OCI-LY1 (cell line): ENCODE measurements around the gene STK38L.

Experiments used
- H2AFZ ChIP-seq: fragments of 200-600 bp; sonication (generic), shearing (Covaris generic); 2 replicates; pipeline ENCODE4 v1.6.0; 2014; ENCODE audit warnings: antibody characterized with exemption, mild to moderate bottlenecking, low read length
- H3F3A ChIP-seq: fragments of 200-600 bp; sonication (generic), shearing (Covaris generic); 2 replicates; pipeline ENCODE4 v1.6.0; 2014; ENCODE audit warnings: mild to moderate bottlenecking, antibody characterized with exemption, low read length, moderate library complexity; ENCODE audit not compliant: insufficient read depth
- H3K27ac ChIP-seq: fragments of 200-600 bp; sonication (generic); 2 replicates; pipeline ENCODE4 v1.5.1; 2014; ENCODE audit warnings: low read length, mixed run types, mild to moderate bottlenecking, low read depth; ENCODE audit not compliant: poor library complexity, severe bottlenecking
- H3K27me3 ChIP-seq: fragments of 200-600 bp; sonication (generic); 2 replicates; pipeline ENCODE4 v1.6.0; 2014; ENCODE audit warnings: antibody characterized with exemption, mild to moderate bottlenecking, low read length, moderate library complexity; ENCODE audit not compliant: insufficient read depth
- H3K36me3 ChIP-seq: fragments of 200-600 bp; sonication (generic); 2 replicates; pipeline ENCODE4 v1.6.1; 2014; ENCODE audit warnings: mild to moderate bottlenecking, antibody characterized with exemption, low read length, moderate library complexity, mixed read lengths; ENCODE audit not compliant: insufficient read depth
- H3K4me1 ChIP-seq: fragments of 200-600 bp; sonication (generic); 2 replicates; pipeline ENCODE4 v1.5.1; 2014; ENCODE audit warnings: mild to moderate bottlenecking, low read length, moderate library complexity; ENCODE audit not compliant: insufficient read depth, severe bottlenecking
- H3K4me2 ChIP-seq: fragments of 200-600 bp; sonication (generic), shearing (Covaris generic); 2 replicates; pipeline ENCODE4 v1.6.1; 2014; ENCODE audit warnings: low read length
- H3K4me3 ChIP-seq: fragments of 200-600 bp; sonication (generic); 2 replicates; pipeline ENCODE4 v1.5.1; 2014; ENCODE audit warnings: low read length, low read depth, mild to moderate bottlenecking, mixed read lengths; ENCODE audit not compliant: poor library complexity, severe bottlenecking
- H3K79me2 ChIP-seq: fragments of 200-600 bp; shearing (Covaris generic); 2 replicates; pipeline ENCODE4 v1.6.1; 2016; ENCODE audit warnings: mixed run types, low read length, mixed read lengths; ENCODE audit not compliant: insufficient read depth
- H3K9ac ChIP-seq: fragments of 200-600 bp; sonication (generic), shearing (Covaris generic); 2 replicates; pipeline ENCODE4 v1.6.1; 2014; ENCODE audit warnings: mild to moderate bottlenecking, low read length, mixed read lengths
- H3K9me2 ChIP-seq: fragments of 200-600 bp; sonication (generic), shearing (Covaris generic); 2 replicates; pipeline ENCODE4 v1.6.1; 2014; ENCODE audit warnings: low read depth, mild to moderate bottlenecking, low read length, mixed read lengths
- H3K9me3 ChIP-seq: fragments of 200-600 bp; shearing (Covaris generic); 2 replicates; pipeline ENCODE4 v1.6.1; 2014; ENCODE audit warnings: low read length, mixed read lengths
- H4K20me1 ChIP-seq: fragments of 200-600 bp; sonication (generic), shearing (Covaris generic); 2 replicates; pipeline ENCODE4 v1.6.0; 2016; ENCODE audit warnings: mild to moderate bottlenecking, low read length; ENCODE audit not compliant: insufficient read depth
- EZH2 ChIP-seq: fragments of 200-600 bp; sonication (generic), shearing (Covaris generic); IDR thresholded peaks from 2 replicates; pipeline ENCODE4 v1.8.0; 2017; ENCODE audit warnings: borderline replicate concordance, mixed run types, mild to moderate bottlenecking, antibody characterized with exemption, low read length, moderate library complexity, mixed read lengths
- TF ChIP-seq, protein P1 (sequence below): fragments of 200-600 bp; sonication (generic), shearing (Covaris generic); IDR thresholded peaks from 2 replicates; pipeline ENCODE4 v1.5.1; 2017; ENCODE audit warnings: mild to moderate bottlenecking, antibody characterized with exemption, low read length, moderate library complexity, mixed read lengths

STK38L gene

GRCh38 chr12:27252934-27253333 lies 8.8 kb downstream of the STK38L start:
- Histone ChIP-seq H3F3A (no peaks in the 10 kb centered on the region), H3K9me3 (no peaks in the 10 kb centered on the region), H2AFZ (no peak overlapping the region), H3K79me2 (peaks cover 7% of the 10 kb centered on the region; the same call in 1 of the 2 replicates), H3K4me2 (no peak overlapping the region), H3K27me3 (no peaks in the 10 kb centered on the region), H3K9ac (no peak overlapping the region), H3K4me3 (no peak overlapping the region), H3K36me3 (no peaks in the 10 kb centered on the region), H3K9me2 (no peaks in the 10 kb centered on the region), H3K27ac (no peak overlapping the region), H3K4me1 (no peaks in the 10 kb centered on the region), H4K20me1 (no peaks in the 10 kb centered on the region)
- TF ChIP-seq, protein P1, sequence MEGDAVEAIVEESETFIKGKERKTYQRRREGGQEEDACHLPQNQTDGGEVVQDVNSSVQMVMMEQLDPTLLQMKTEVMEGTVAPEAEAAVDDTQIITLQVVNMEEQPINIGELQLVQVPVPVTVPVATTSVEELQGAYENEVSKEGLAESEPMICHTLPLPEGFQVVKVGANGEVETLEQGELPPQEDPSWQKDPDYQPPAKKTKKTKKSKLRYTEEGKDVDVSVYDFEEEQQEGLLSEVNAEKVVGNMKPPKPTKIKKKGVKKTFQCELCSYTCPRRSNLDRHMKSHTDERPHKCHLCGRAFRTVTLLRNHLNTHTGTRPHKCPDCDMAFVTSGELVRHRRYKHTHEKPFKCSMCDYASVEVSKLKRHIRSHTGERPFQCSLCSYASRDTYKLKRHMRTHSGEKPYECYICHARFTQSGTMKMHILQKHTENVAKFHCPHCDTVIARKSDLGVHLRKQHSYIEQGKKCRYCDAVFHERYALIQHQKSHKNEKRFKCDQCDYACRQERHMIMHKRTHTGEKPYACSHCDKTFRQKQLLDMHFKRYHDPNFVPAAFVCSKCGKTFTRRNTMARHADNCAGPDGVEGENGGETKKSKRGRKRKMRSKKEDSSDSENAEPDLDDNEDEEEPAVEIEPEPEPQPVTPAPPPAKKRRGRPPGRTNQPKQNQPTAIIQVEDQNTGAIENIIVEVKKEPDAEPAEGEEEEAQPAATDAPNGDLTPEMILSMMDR = no peak
- TF ChIP-seq EZH2 = no peak

- no peak overlapping the region for H3K27ac ChIP-seq
- H3K36me3 ChIP-seq = no peaks in the 10 kb centered on the region
- no peak overlapping the region for H3K9ac ChIP-seq
- H3K9me3 ChIP-seq = no peaks in the 10 kb centered on the region
- H2AFZ ChIP-seq = no peak overlapping the region
- H3K4me1 ChIP-seq = no peaks in the 10 kb centered on the region
- H3K27me3 ChIP-seq = no peaks in the 10 kb centered on the region
- H3K4me3 ChIP-seq = no peak overlapping the region
- no peaks in the 10 kb centered on the region for H4K20me1 ChIP-seq
- no peak overlapping the region for H3K4me2 ChIP-seq
- no peaks in the 10 kb centered on the region for H3F3A ChIP-seq
- TF ChIP-seq, protein P1 = no peak
- no peak for TF ChIP-seq EZH2
- H3K9me2 ChIP-seq = no peaks in the 10 kb centered on the region
- H3K79me2 ChIP-seq = peaks cover 7% of the 10 kb centered on the region; the same call in 1 of the 2 replicates
Observed at GRCh38 chr12:27253347-27253746, 9.3 kb downstream of the STK38L start.

DNA sequence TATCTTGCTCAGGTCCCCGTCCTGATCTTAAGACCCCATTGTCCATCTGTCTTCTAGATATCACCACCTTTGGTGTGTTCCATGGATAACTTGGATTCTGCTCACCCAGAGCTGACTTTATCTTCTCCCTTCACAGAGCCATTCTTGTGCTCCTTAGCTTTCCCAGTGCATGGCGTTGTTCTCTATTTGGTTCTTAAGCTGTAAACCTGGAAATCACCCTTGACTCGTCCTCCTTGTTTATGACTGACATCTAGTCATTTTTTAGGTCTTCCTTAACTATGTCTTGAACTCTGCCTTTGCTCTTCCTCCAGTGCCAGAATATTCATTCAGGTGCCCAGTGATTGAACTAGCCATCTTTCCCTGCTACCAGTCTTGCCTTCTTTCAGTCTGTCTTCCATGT lies 11.7 kb downstream of the STK38L start:
- Histone ChIP-seq H2AFZ (no peak overlapping the region), H3K4me1 (no peaks in the 10 kb centered on the region), H3K9me2 (no peaks in the 10 kb centered on the region), H3K4me2 (no peak overlapping the region), H3K79me2 (peaks cover 7% of the 10 kb centered on the region), H3F3A (no peaks in the 10 kb centered on the region), H3K9me3 (no peaks in the 10 kb centered on the region), H3K36me3 (no peaks in the 10 kb centered on the region), H3K27ac (no peak overlapping the region), H4K20me1 (no peaks in the 10 kb centered on the region), H3K27me3 (no peaks in the 10 kb centered on the region), H3K4me3 (no peak overlapping the region), H3K9ac (no peak overlapping the region)
- TF ChIP-seq, protein P1 = no peak
- TF ChIP-seq EZH2 = no peak
